Astrocyte of the spinal cord (primary cell): ENCODE measurements around the gene CYTIP.

Experiments
- DNase-seq: peaks from one replicate; pipeline ENCODE4 v3.0.0; 2011; ENCODE audit warnings: low read depth, low spot score
- H3K4me3 ChIP-seq: 2 replicates; pipeline ENCODE4 v1.5.1; 2011; ENCODE audit warnings: low read depth, mild to moderate bottlenecking, low read length, moderate library complexity
- in situ Hi-C: cut with HindIII; loops from 2 replicates; pipeline ENCODE4 v1.10.0; 2017; ENCODE audit warnings: low sequenced_read_pairs
- TF ChIP-seq, protein P1 (sequence below): IDR thresholded peaks from 2 replicates; pipeline ENCODE4 v1.5.1; 2012; ENCODE audit warnings: low read depth, mild to moderate bottlenecking, low read length, inconsistent platforms

CYTIP gene

DNA sequence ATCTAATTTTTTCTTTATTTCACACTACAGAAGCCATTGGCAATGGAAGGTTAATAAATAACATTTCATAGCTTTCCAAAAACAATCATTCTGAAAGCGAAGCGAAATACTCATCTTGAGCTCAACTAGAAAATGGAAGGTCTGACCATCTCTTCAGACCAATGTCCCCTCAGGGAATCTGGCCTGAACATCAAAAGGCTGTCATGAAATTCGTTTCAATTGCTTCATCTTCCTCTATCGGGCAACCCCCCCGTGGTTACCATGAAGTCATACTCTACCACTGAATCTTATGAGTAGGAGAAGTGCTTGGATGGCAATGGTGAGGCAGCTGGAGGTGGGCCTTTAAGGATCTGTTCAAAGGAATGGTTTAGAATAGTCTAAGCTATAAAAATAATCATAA, 22.9 kb upstream of the CYTIP start:
- no peak overlapping the region for H3K4me3 ChIP-seq
- in situ Hi-C loops = no loop called here
- DNase-seq = no peak
- TF ChIP-seq, protein P1, sequence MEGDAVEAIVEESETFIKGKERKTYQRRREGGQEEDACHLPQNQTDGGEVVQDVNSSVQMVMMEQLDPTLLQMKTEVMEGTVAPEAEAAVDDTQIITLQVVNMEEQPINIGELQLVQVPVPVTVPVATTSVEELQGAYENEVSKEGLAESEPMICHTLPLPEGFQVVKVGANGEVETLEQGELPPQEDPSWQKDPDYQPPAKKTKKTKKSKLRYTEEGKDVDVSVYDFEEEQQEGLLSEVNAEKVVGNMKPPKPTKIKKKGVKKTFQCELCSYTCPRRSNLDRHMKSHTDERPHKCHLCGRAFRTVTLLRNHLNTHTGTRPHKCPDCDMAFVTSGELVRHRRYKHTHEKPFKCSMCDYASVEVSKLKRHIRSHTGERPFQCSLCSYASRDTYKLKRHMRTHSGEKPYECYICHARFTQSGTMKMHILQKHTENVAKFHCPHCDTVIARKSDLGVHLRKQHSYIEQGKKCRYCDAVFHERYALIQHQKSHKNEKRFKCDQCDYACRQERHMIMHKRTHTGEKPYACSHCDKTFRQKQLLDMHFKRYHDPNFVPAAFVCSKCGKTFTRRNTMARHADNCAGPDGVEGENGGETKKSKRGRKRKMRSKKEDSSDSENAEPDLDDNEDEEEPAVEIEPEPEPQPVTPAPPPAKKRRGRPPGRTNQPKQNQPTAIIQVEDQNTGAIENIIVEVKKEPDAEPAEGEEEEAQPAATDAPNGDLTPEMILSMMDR = no peak

DNA sequence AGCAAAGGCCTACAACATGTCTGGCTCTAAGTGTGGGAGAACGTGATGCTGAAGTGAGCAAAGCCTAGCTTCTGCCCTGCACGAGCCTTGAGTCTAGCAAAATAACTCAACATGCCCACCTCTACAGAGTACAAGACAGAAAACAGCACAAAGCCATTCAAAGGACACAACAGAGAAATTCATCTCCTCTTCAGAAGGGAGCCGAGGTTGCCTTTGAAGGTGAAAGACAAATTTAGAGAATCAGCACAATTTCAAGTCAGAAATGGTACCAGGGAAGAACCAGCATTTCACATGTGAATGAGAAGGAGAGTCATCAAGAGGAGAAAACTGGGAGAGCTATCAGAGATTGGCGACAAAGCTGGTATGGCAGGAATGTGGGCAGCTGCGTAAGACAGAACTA, 21.7 kb upstream of the CYTIP start:
- TF ChIP-seq, protein P1 = no peak
- no peak for DNase-seq
- H3K4me3 ChIP-seq = no peak overlapping the region
- in situ Hi-C loops = no loop called here

DNA sequence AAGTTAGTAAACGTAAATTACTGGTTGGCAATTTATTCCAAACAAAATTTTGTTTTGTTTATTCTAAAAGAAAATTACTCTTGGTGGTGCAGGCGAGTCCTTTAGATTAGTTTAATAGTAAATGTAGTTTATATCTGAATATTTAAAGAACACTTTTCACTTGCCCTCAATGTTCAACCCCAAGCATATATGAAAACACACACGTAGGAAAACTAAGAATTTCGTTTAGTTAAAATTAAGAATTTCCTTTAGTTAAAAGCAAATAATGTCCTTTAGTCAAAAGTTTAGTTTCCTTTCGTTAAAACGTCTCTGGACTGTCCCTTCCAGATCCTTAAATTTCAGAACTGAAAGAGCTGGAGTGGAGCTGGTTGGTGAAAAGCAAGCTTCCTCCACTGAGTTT, 19.1 kb upstream of the CYTIP start:
- H3K4me3 ChIP-seq = no peak overlapping the region
- in situ Hi-C loops = no loop called here
- TF ChIP-seq, protein P1 = no peak
- no peak for DNase-seq

DNA sequence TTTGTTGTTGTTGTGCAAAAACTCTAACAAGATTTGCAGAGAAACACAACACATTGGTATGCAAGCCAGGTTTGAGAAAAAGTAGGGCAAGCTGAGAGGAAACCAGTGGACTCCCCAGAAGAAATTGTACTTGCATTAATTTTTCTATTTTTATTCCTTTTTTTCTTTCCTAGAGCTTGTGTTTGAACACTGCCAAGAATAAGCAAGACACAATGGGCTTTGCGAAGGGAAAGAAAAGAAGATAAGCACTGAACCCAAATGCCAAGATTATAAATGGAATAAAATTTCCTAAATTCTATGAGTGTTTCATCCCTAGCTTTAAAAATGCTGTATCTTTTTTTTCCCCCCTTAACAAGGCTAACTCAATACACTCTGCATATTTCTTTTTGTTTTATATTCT, 17.0 kb upstream of the CYTIP start:
- DNase-seq = no peak
- TF ChIP-seq, protein P1 = no peak
- in situ Hi-C loops = no loop called here
- no peak overlapping the region for H3K4me3 ChIP-seq

DNA sequence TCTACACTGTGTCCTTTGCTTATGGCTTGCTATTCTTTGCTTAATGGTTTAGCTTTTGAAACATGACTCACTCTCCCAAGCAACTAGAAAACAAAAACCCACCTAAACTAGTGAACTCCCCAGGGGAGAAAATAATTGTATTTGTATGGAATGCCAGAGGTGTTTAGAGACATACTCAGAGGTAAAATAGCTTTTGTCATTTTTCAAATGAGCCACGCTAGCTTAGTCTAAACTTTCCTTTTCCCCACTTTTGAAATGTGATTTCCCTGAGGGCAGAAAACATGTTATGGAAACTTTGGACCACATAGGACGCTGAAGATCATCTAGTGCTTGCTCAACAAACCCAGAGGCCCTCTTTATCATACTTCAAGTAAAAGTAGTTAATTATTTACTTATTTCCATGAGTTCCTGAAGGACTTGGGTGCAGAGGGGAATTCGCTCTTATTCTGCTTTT, 16.5 kb upstream of the CYTIP start:
- DNase-seq = peak; percentile 4
- in situ Hi-C loops = no loop called here
- TF ChIP-seq, protein P1 = no peak
- no peak overlapping the region for H3K4me3 ChIP-seq

DNA sequence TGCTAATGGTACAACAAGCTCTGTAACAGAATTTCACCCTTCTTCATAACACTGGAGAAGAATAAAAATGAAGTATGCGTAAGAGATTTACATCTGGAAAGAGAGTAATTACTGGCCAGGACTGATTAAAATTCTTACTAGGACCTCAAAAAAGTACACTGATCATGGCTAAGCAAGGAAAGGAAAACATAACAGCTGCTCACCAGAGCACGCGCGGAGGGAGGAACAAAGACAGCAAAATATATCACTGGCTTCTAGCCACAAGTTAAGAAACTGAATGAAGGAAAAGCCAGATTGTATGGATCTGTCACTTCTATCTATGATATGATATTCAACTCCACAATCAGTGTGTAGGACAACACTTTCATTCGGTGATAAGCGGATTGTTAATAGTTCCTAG, 15.6 kb upstream of the CYTIP start:
- in situ Hi-C loops = no loop called here
- DNase-seq = no peak
- TF ChIP-seq, protein P1 = no peak
- no peak overlapping the region for H3K4me3 ChIP-seq

DNA sequence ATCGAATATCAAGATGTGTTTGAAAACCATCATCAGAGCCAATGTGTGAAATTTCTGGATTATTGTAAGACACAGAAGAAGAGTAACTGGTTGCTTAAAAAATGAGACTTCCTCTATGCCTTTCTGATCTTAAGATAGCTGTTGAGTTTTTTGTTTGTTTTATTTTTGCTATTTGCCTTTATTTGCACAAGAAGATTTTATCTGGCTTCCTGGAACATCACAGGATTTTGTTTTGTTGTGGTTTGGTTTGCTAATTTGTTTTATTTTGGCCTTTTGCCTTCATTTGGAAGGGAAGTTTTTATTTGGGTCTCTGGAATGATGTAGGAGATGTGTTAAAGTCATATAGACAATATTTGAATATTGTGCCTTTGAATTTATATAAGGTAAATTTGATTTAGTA, 3.9 kb upstream of the CYTIP start:
- TF ChIP-seq, protein P1 = no peak
- in situ Hi-C loops = no loop called here
- H3K4me3 ChIP-seq = no peak overlapping the region
- no peak for DNase-seq
